Measurements from ENCODE around the gene FLNC. TPM values are rescaled to one million over a fixed set of nuclear protein-coding genes. Genes with fewer than 3 reads are reported as not detected.

Gene FLNC
- polyA plus RNA-seq, 3 donors: 0.01 TPM; not detected in 2

GRCh38 chr7:128804484-128804883 is 25.7 kb upstream of the FLNC start:
- WGBS (ENCODE audit: insufficient coverage): 81% methylated on average over 5 of the region's 6 CpGs

GRCh38 chr7:128805225-128805624 is 25.0 kb upstream of the FLNC start:
- Histone ChIP-seq H3K4me3 (replicated peaks in 1 of 3; ENCODE audit: low read depth in 2 of 3, low read length in 3 of 3) (no peak overlapping the region), H3K36me3 (replicated peaks in 1 of 2; ENCODE audit: control insufficient read depth in 1 of 2, insufficient read depth in 2 of 2, low read length in 2 of 2) (no peaks in the 10 kb centered on the region), H3K4me1 (ENCODE audit: control insufficient read depth in 1 of 2, insufficient read depth in 2 of 2, low read length in 2 of 2) (no peaks in the 10 kb centered on the region), H3K27ac (ENCODE audit: low read depth in 1 of 2, low read length in 2 of 2) (no peak overlapping the region), H3K79me2 (ENCODE audit: insufficient read depth, low read length) (no peaks in the 10 kb centered on the region), H3K9ac (ENCODE audit: insufficient read depth, low read length, poor library complexity, severe bottlenecking) (no peak overlapping the region), H2AFZ (ENCODE audit: insufficient read depth, low read depth, low read length, poor library complexity, severe bottlenecking) (no peak overlapping the region), H3K27me3 (ENCODE audit: control insufficient read depth in 2 of 2, insufficient read depth in 2 of 2, low read length in 2 of 2) (no peaks in the 10 kb centered on the region), H3K9me3 (replicated peaks in 1 of 2; ENCODE audit: control insufficient read depth in 1 of 2, insufficient read depth in 1 of 2, low read length in 2 of 2) (no peaks in the 10 kb centered on the region), H3K4me2 (replicated peaks; ENCODE audit: extremely low read depth, low read length, poor library complexity, severe bottlenecking) (no peak overlapping the region), H4K20me1 (ENCODE audit: insufficient read depth, low read length) (no peaks in the 10 kb centered on the region)
- no peaks in the 10 kb centered on the region for H3K9me3 Mint-ChIP-seq
- H3K4me1 Mint-ChIP-seq: no peaks in the 10 kb centered on the region
- DNase-seq: no peak
- intact Hi-C loops (cut with micrococcal nuclease): no loop called here
- TF ChIP-seq, protein P1, sequence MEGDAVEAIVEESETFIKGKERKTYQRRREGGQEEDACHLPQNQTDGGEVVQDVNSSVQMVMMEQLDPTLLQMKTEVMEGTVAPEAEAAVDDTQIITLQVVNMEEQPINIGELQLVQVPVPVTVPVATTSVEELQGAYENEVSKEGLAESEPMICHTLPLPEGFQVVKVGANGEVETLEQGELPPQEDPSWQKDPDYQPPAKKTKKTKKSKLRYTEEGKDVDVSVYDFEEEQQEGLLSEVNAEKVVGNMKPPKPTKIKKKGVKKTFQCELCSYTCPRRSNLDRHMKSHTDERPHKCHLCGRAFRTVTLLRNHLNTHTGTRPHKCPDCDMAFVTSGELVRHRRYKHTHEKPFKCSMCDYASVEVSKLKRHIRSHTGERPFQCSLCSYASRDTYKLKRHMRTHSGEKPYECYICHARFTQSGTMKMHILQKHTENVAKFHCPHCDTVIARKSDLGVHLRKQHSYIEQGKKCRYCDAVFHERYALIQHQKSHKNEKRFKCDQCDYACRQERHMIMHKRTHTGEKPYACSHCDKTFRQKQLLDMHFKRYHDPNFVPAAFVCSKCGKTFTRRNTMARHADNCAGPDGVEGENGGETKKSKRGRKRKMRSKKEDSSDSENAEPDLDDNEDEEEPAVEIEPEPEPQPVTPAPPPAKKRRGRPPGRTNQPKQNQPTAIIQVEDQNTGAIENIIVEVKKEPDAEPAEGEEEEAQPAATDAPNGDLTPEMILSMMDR (IDR thresholded peaks at IDR 0.05): no peak
- H3K27me3 Mint-ChIP-seq (ENCODE audit: low read depth in 3 of 3): peaks cover 1 to 2% (median 2%) of the 10 kb centered on the region in 3 donors
- H3K4me3 Mint-ChIP-seq: no peak overlapping the region
- WGBS (ENCODE audit: insufficient coverage): 100% methylated on average over 3 of the region's 5 CpGs
- H3K36me3 Mint-ChIP-seq: no peaks in the 10 kb centered on the region
- H3K27ac Mint-ChIP-seq: no peak overlapping the region

More at GRCh38 chr7:128804484-128804883, 25.7 kb upstream of the FLNC start:
- no peak overlapping the region for H3K27ac Mint-ChIP-seq
- Histone ChIP-seq H3K4me1 (ENCODE audit: control insufficient read depth in 1 of 2, insufficient read depth in 2 of 2, low read length in 2 of 2) (no peaks in the 10 kb centered on the region), H3K4me3 (replicated peaks in 1 of 3; ENCODE audit: low read depth in 2 of 3, low read length in 3 of 3) (no peak overlapping the region), H3K9ac (ENCODE audit: insufficient read depth, low read length, poor library complexity, severe bottlenecking) (no peak overlapping the region), H3K9me3 (replicated peaks in 1 of 2; ENCODE audit: control insufficient read depth in 1 of 2, insufficient read depth in 1 of 2, low read length in 2 of 2) (no peaks in the 10 kb centered on the region), H3K27me3 (ENCODE audit: control insufficient read depth in 2 of 2, insufficient read depth in 2 of 2, low read length in 2 of 2) (no peaks in the 10 kb centered on the region), H3K27ac (ENCODE audit: low read depth in 1 of 2, low read length in 2 of 2) (no peak overlapping the region), H2AFZ (ENCODE audit: insufficient read depth, low read depth, low read length, poor library complexity, severe bottlenecking) (no peak overlapping the region), H4K20me1 (ENCODE audit: insufficient read depth, low read length) (no peaks in the 10 kb centered on the region), H3K4me2 (replicated peaks; ENCODE audit: extremely low read depth, low read length, poor library complexity, severe bottlenecking) (no peak overlapping the region), H3K79me2 (ENCODE audit: insufficient read depth, low read length) (no peaks in the 10 kb centered on the region), H3K36me3 (replicated peaks in 1 of 2; ENCODE audit: control insufficient read depth in 1 of 2, insufficient read depth in 2 of 2, low read length in 2 of 2) (no peaks in the 10 kb centered on the region)
- H3K4me1 Mint-ChIP-seq: peaks cover 2% of the 10 kb centered on the region
- H3K4me3 Mint-ChIP-seq: no peak overlapping the region
- H3K27me3 Mint-ChIP-seq (ENCODE audit: low read depth in 3 of 3): peaks cover 1 to 2% (median 2%) of the 10 kb centered on the region in 3 donors
- H3K9me3 Mint-ChIP-seq: no peaks in the 10 kb centered on the region
- no peak for DNase-seq
- H3K36me3 Mint-ChIP-seq: no peaks in the 10 kb centered on the region
- intact Hi-C loops (cut with micrococcal nuclease): no loop called here
- TF ChIP-seq, protein P1 (IDR thresholded peaks at IDR 0.05): no peak
